Measurements from ENCODE around the gene RPS3A.

DNA sequence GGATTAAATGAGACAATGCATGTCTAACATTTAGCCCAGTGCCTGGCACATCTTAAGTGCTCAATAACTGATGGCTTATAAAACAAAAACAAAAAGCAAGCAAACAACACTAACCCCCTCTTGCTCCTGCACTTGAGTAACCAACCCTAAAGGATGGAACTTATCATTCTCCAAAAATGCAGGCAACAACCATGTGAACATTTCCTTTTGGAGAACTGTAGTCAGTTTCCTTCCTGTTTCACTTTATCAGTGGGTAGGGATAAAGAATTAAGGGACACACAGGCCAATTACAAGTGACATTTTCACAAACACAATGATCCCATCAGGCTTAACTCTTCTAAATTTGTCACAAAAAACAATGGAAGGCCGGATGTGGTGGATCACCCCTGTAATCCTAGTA is 30.4 kb downstream of the RPS3A start:
- TF ChIP-seq, protein P1, sequence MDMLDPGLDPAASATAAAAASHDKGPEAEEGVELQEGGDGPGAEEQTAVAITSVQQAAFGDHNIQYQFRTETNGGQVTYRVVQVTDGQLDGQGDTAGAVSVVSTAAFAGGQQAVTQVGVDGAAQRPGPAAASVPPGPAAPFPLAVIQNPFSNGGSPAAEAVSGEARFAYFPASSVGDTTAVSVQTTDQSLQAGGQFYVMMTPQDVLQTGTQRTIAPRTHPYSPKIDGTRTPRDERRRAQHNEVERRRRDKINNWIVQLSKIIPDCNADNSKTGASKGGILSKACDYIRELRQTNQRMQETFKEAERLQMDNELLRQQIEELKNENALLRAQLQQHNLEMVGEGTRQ (CRISPR knock-in tag; IDR thresholded peaks at IDR 0.05), result no peak
- TF ChIP-seq, protein P2, sequence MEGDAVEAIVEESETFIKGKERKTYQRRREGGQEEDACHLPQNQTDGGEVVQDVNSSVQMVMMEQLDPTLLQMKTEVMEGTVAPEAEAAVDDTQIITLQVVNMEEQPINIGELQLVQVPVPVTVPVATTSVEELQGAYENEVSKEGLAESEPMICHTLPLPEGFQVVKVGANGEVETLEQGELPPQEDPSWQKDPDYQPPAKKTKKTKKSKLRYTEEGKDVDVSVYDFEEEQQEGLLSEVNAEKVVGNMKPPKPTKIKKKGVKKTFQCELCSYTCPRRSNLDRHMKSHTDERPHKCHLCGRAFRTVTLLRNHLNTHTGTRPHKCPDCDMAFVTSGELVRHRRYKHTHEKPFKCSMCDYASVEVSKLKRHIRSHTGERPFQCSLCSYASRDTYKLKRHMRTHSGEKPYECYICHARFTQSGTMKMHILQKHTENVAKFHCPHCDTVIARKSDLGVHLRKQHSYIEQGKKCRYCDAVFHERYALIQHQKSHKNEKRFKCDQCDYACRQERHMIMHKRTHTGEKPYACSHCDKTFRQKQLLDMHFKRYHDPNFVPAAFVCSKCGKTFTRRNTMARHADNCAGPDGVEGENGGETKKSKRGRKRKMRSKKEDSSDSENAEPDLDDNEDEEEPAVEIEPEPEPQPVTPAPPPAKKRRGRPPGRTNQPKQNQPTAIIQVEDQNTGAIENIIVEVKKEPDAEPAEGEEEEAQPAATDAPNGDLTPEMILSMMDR (IDR thresholded peaks at IDR 0.05), result no peak
- TF ChIP-seq, protein P3, sequence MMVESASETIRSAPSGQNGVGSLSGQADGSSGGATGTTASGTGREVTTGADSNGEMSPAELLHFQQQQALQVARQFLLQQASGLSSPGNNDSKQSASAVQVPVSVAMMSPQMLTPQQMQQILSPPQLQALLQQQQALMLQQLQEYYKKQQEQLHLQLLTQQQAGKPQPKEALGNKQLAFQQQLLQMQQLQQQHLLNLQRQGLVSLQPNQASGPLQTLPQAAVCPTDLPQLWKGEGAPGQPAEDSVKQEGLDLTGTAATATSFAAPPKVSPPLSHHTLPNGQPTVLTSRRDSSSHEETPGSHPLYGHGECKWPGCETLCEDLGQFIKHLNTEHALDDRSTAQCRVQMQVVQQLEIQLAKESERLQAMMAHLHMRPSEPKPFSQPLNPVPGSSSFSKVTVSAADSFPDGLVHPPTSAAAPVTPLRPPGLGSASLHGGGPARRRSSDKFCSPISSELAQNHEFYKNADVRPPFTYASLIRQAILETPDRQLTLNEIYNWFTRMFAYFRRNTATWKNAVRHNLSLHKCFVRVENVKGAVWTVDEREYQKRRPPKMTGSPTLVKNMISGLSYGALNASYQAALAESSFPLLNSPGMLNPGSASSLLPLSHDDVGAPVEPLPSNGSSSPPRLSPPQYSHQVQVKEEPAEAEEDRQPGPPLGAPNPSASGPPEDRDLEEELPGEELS (CRISPR knock-in tag; IDR thresholded peaks at IDR 0.05), result no peak
- TF ChIP-seq CBFB (CRISPR knock-in tag; IDR thresholded peaks at IDR 0.05; ENCODE audit: low read depth) (no peak), ETV6 (CRISPR knock-in tag; IDR thresholded peaks at IDR 0.05) (no peak), MXD4 (CRISPR knock-in tag; IDR thresholded peaks at IDR 0.05; ENCODE audit: borderline replicate concordance) (no peak)
- TF ChIP-seq, protein P4, sequence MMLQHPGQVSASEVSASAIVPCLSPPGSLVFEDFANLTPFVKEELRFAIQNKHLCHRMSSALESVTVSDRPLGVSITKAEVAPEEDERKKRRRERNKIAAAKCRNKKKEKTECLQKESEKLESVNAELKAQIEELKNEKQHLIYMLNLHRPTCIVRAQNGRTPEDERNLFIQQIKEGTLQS (CRISPR knock-in tag; conservative IDR thresholded peaks at IDR 0.05), result no peak

Measured in WTC11 (cell line).